K562 (cell line): ENCODE results near the gene METTL2A. TPM values are rescaled to one million over a fixed set of nuclear protein-coding genes. Genes with fewer than 3 reads are reported as not detected.
"Not testable (repeated sequence)": the region's sequence is repeated elsewhere in the genome, so short reads cannot be mapped to it uniquely, and the experiment has no call there.

Experiments
- GTF2E2 ChIP-seq: fragments of 200-800 bp; sonication (Bioruptor generic); IDR thresholded peaks from 2 replicates; pipeline ENCODE4 v1.6.1; 2016; ENCODE audit warnings: missing genetic modification characterization, missing compliant biosample characterization
- HMGXB4 ChIP-seq: sonication (generic); formaldehyde crosslinking; IDR thresholded peaks from 2 replicates; pipeline ENCODE4 v1.8.1; 2023; ENCODE audit warnings: mild to moderate bottlenecking, missing genetic modification reagents
- MAZ ChIP-seq, 2 experiments: fragments of 450-650 bp in 1 of 2; sonication (generic) in 1 of 2; formaldehyde crosslinking; IDR thresholded peaks in 1 of 2; conservative IDR thresholded peaks in 1 of 2; 2 replicates each; pipeline versions ENCODE4 v1.4.0 to v1.5.0; 2020; ENCODE audit warnings: mild to moderate bottlenecking in 1 of 2, missing genetic modification reagents in 1 of 2
- NR2C2 ChIP-seq, 2 experiments: fragments of 200-800 bp in 1 of 2; sonication (Bioruptor generic) in 1 of 2; sonication (generic) in 1 of 2; formaldehyde crosslinking in 1 of 2; IDR thresholded peaks; 2 replicates each; pipeline versions ENCODE4 v1.6.1 to v1.8.0; 2016 to 2022; ENCODE audit warnings: mild to moderate bottlenecking in 1 of 2, missing compliant biosample characterization in 1 of 2, missing genetic modification characterization in 1 of 2, missing genetic modification reagents in 1 of 2
- PCBP1 ChIP-seq: fragments of 200-400 bp; formaldehyde crosslinking; IDR thresholded peaks from 2 replicates; pipeline ENCODE4 v1.6.1; 2018; ENCODE audit warnings: mild to moderate bottlenecking, low read depth, low read length; ENCODE audit not compliant: poor library complexity, severe bottlenecking
- VEZF1 ChIP-seq: fragments of 200-800 bp; sonication (Bioruptor generic); IDR thresholded peaks from 2 replicates; pipeline ENCODE4 v1.6.1; 2017; ENCODE audit warnings: missing genetic modification characterization, missing compliant biosample characterization
- polyA plus RNA-seq, 8 experiments: library from polyadenylated mRNA; depleted of rRNA in 4 of 8; stranded (reverse) in 5 of 8; unstranded in 3 of 8; fragments of >200 nt; fragmentation: Nextera tagmentation in 2 of 8; fragmentation: Illumina TruSeq in 1 of 8; extraction: Ambion mirVana in 2 of 8; extraction: Trizol in 1 of 8; gene quantifications; 2 replicates each; pipeline versions ENCODE4 v1.2.1 to v1.2.3, GENCODE V29; 2011 to 2014; ENCODE audit warnings: inconsistent platforms in 1 of 8, missing spikeins in 1 of 8
- total RNA-seq, 7 experiments: library from RNA; depleted of rRNA in 6 of 7; stranded (reverse); fragments of >200 nt in 6 of 7; fragmentation: Illumina TruSeq in 2 of 7; extraction: Trizol in 2 of 7; gene quantifications; 2 replicates each; pipeline versions ENCODE4 v1.2.1 to v1.2.3, GENCODE V29; 2011 to 2021; ENCODE audit warnings: low replicate concordance in 1 of 7
- TF ChIP-seq, protein P1 (sequence below), 3 experiments: fragments of 200-800 bp in 1 of 3; sonication (Bioruptor generic) in 1 of 3; sonication (generic) in 1 of 3; formaldehyde crosslinking in 1 of 3; IDR thresholded peaks; 2 replicates each; pipeline versions ENCODE4 v1.6.1 to v1.8.0; 2016 to 2022; ENCODE audit warnings: mild to moderate bottlenecking in 2 of 3, missing compliant biosample characterization in 2 of 3, missing genetic modification characterization in 2 of 3, missing genetic modification reagents in 1 of 3

Gene METTL2A
- total and polyA plus RNA-seq, 9 of the 15 experiments (the other 6 are each of a cell fraction or from before 2014, with no cell fraction given) = 21.0 to 52.5 (median 33.2) TPM

DNA sequence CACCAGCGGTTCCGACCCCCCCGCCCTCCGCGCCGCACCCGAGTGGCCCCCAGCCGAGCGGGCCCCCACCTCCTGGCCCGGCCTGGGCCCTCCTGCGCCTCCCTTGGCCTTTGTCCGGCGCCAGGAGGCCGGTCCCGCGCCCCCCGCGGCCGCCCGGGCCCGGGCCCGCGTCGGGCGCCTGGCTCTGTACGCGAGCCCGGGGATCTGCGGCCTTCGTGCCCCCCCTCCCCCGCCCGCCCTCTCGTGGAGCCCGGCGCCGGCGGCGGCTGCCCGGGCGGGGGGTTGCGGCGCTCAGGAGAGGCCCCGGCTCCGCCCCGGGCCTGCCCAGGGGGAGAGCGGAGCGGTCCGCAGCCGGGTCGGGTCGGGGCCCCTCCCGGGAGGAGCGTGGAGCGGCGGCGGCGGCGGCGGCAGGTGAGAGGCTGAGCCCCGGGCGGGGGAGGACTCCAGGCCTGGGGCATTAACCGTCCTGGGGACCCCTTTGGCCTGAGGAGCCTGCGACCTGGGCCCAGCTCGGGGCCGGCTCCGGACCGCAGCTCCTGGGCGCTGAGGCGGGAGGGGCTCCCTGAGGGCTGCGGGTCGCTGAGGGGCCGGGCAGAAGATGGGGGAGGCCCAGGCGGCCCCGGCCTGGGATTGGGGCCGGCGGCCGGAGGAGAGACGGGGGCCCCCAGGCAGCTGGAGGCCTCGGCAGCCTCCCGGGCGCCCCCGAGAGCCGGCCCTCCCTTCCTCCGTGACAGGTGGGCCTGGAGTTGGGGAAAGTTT lies 55.4 kb downstream of the METTL2A start (continued):
- TF ChIP-seq VEZF1 (peak; percentile 96), GTF2E2 (0 out of 2 replicates have a peak, but pooled peaks have one; percentile 61), HMGXB4 (peak; percentile 76; the same call in 1 of the 2 replicates), PCBP1 (peak; percentile 61), NR2C2 (tag; IDR thresholded peaks at IDR 0.05) (peak; percentile 49; the same call in 1 of the 2 replicates), MAZ (CRISPR knock-in tag; conservative IDR thresholded peaks at IDR 0.05 in 1 of 2, IDR thresholded peaks at IDR 0.05 in 1 of 2) (peak in 1 of 2 experiments; percentile 70; a peak in 2 of 4 replicates)
- TF ChIP-seq, protein P1, sequence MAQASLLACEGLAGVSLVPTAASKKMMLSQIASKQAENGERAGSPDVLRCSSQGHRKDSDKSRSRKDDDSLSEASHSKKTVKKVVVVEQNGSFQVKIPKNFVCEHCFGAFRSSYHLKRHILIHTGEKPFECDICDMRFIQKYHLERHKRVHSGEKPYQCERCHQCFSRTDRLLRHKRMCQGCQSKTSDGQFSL (CRISPR knock-in tag; IDR thresholded peaks at IDR 0.05) = 0 out of 2 replicates have a peak, but pooled peaks have one; percentile 49
- TF ChIP-seq, protein P1 (tag; IDR thresholded peaks at IDR 0.05) = peak in 1 of 2 experiments; percentile 87; a peak in 2 of 4 replicates
- TF ChIP-seq NR2C2 (CRISPR knock-in tag; IDR thresholded peaks at IDR 0.05) = not testable (repeated sequence)
